OCI-LY7 (cell line): ENCODE measurements around the gene UBE4B. TPM values are rescaled to one million over a fixed set of nuclear protein-coding genes. Genes with fewer than 3 reads are reported as not detected.

ENCODE experiments used
- BruUV-seq: library from RNA; stranded (reverse); fragments of 400-500 nt; replicated peaks from 2 replicates; lab custom pipeline; 2021; lab: Mats Ljungman, UMichigan
- CTCF ChIA-PET: fragments of 300-600 bp; sonication (Branson Sonifier 250); formaldehyde crosslinking; loops from one replicate; lab custom pipeline; 2022; ENCODE audit warnings: antibody characterized with exemption; ENCODE audit not compliant: unreplicated experiment; lab: Charles Lee
- POLR2A ChIA-PET: fragments of 300-600 bp; sonication (Branson Sonifier 250); formaldehyde crosslinking; loops from one replicate; lab custom pipeline; 2022; ENCODE audit warnings: antibody characterized with exemption; lab: Charles Lee
- DNase-seq: peaks from one replicate; pipeline ENCODE4 v3.0.0-alpha.2; 2015; ENCODE audit warnings: low spot score
- H2AFZ ChIP-seq: fragments of 200-600 bp; sonication (generic), shearing (Covaris generic); 2 replicates; pipeline ENCODE4 v1.6.1; 2014; ENCODE audit warnings: mild to moderate bottlenecking, antibody characterized with exemption, low read length, moderate library complexity
- H3K27ac ChIP-seq: fragments of 200-600 bp; sonication (generic); 2 replicates; pipeline ENCODE4 v1.5.1; 2014; ENCODE audit warnings: mixed run types, low read depth, mild to moderate bottlenecking, moderate library complexity, low read length, inconsistent platforms; ENCODE audit not compliant: poor library complexity, severe bottlenecking
- H3K36me3 ChIP-seq: fragments of 200-600 bp; sonication (generic); 2 replicates; pipeline ENCODE4 v1.6.1; 2014; ENCODE audit warnings: mild to moderate bottlenecking, antibody characterized with exemption, low read length, moderate library complexity, mixed read lengths; ENCODE audit not compliant: insufficient read depth
- H3K4me1 ChIP-seq: fragments of 200-600 bp; sonication (generic); 2 replicates; pipeline ENCODE4 v1.5.1; 2014; ENCODE audit warnings: mild to moderate bottlenecking, low read length; ENCODE audit not compliant: insufficient read depth, poor library complexity, severe bottlenecking
- H3K4me2 ChIP-seq: fragments of 200-600 bp; sonication (generic); 2 replicates; pipeline ENCODE4 v1.6.1; 2014; ENCODE audit warnings: mild to moderate bottlenecking, low read length
- H3K4me3 ChIP-seq: fragments of 200-600 bp; sonication (generic); 2 replicates; pipeline ENCODE4 v1.5.1; 2014; ENCODE audit warnings: mild to moderate bottlenecking, low read depth, low read length; ENCODE audit not compliant: poor library complexity, severe bottlenecking
- H3K79me2 ChIP-seq: fragments of 200-600 bp; sonication (generic); 2 replicates; pipeline ENCODE4 v1.6.1; 2016; ENCODE audit warnings: low read depth, mild to moderate bottlenecking, low read length, moderate library complexity, mixed read lengths; ENCODE audit not compliant: insufficient read depth
- H3K9me2 ChIP-seq: fragments of 200-600 bp; sonication (generic); 2 replicates; pipeline ENCODE4 v1.6.1; 2016; ENCODE audit warnings: mild to moderate bottlenecking, low read length, mixed read lengths; ENCODE audit not compliant: insufficient read depth
- H3K9me3 ChIP-seq: fragments of 200-600 bp; sonication (generic); 2 replicates; pipeline ENCODE4 v1.6.1; 2014; ENCODE audit warnings: mild to moderate bottlenecking, mixed run types, low read length, mixed read lengths
- H4K20me1 ChIP-seq: fragments of 200-600 bp; sonication (generic); 2 replicates; pipeline ENCODE4 v1.6.1; 2014; ENCODE audit warnings: mild to moderate bottlenecking, antibody characterized with exemption, low read length, moderate library complexity, mixed read lengths; ENCODE audit not compliant: insufficient read depth
- CTCF ChIP-seq: fragments of 200-600 bp; sonication (generic); conservative IDR thresholded peaks from 2 replicates; pipeline ENCODE4 v1.5.1; 2014; ENCODE audit warnings: mild to moderate bottlenecking, antibody characterized with exemption, low read length, moderate library complexity, mixed read lengths
- EZH2phosphoT487 ChIP-seq: fragments of 200-600 bp; sonication (generic); IDR thresholded peaks from 2 replicates; pipeline ENCODE4 v1.6.1; 2018; ENCODE audit warnings: low read depth, borderline replicate concordance, mild to moderate bottlenecking, mixed run types, antibody characterized with exemption, low read length, moderate library complexity, mixed read lengths
- intact Hi-C: fragments of 100-400 bp; cut with micrococcal nuclease; formaldehyde crosslinking; loops from one replicate; pipeline ENCODE4 v1.10.0; 2022; ENCODE audit not compliant: unreplicated experiment
- total RNA-seq, 2 experiments: library from RNA; depleted of rRNA in 1 of 2; stranded (reverse); fragments of >200 nt in 1 of 2; shearing (Covaris generic) in 1 of 2; gene quantifications; 2 replicates each; pipeline ENCODE4 v1.2.3, GENCODE V29; 2014 to 2022

UBE4B gene
- total RNA-seq, 2 experiments from 2014 or later, result 21.5 to 40.7 TPM

GRCh38 chr1:10161541-10162290 is 129.0 kb downstream of the UBE4B start:
- no peak overlapping the region for H2AFZ ChIP-seq
- no peaks in the 10 kb centered on the region for H3K79me2 ChIP-seq
- H3K9me2 ChIP-seq, result no peaks in the 10 kb centered on the region
- no peak for DNase-seq
- H3K4me2 ChIP-seq, result no peak overlapping the region
- TF ChIP-seq EZH2phosphoT487 (no peak), CTCF (no peak)
- H4K20me1 ChIP-seq, result no peaks in the 10 kb centered on the region
- CTCF ChIA-PET, result no interaction called here
- POLR2A ChIA-PET, result no interaction called here
- no peak overlapping the region for H3K27ac ChIP-seq
- H3K36me3 ChIP-seq, result peaks cover 7% of the 10 kb centered on the region
- H3K4me3 ChIP-seq, result no peak overlapping the region
- BruUV-seq, result no TSS peak
- no peaks in the 10 kb centered on the region for H3K4me1 ChIP-seq
- no peaks in the 10 kb centered on the region for H3K9me3 ChIP-seq
- intact Hi-C loops, result no loop called here

- BruUV-seq, result no TSS peak
- Histone ChIP-seq H3K79me2 (no peaks in the 10 kb centered on the region), H4K20me1 (no peaks in the 10 kb centered on the region), H3K36me3 (peaks cover 42% of the 10 kb centered on the region), H3K9me2 (no peaks in the 10 kb centered on the region), H3K4me1 (no peaks in the 10 kb centered on the region), H3K4me2 (no peak overlapping the region), H2AFZ (no peak overlapping the region), H3K27ac (no peak overlapping the region), H3K9me3 (no peaks in the 10 kb centered on the region), H3K4me3 (no peak overlapping the region)
- POLR2A ChIA-PET, result interaction anchor here (1.0 kb wide), 1 partner anchor 195 kb away, joined by 9 read pairs; no protein-coding TSS in a partner anchor
- no peak for DNase-seq
- intact Hi-C loops, result no loop called here
- CTCF ChIA-PET, result no interaction called here
- TF ChIP-seq EZH2phosphoT487 (no peak), CTCF (no peak)
Observed at GRCh38 chr1:10168912-10169514, 136.3 kb downstream of the UBE4B start.

GRCh38 chr1:10170239-10170574 is 137.4 kb downstream of the UBE4B start:
- intact Hi-C loops, result no loop called here
- no peak overlapping the region for H3K4me3 ChIP-seq
- no peaks in the 10 kb centered on the region for H3K79me2 ChIP-seq
- peaks cover 37% of the 10 kb centered on the region for H3K36me3 ChIP-seq
- H3K4me2 ChIP-seq, result no peak overlapping the region
- no peaks in the 10 kb centered on the region for H3K4me1 ChIP-seq
- H3K9me2 ChIP-seq, result no peaks in the 10 kb centered on the region
- H4K20me1 ChIP-seq, result no peaks in the 10 kb centered on the region
- H2AFZ ChIP-seq, result no peak overlapping the region
- H3K9me3 ChIP-seq, result no peaks in the 10 kb centered on the region
- POLR2A ChIA-PET, result interaction anchor here (0.5 to 0.6 kb wide), 2 partner anchors 36 to 353 kb away, joined by 3 read pairs; no protein-coding TSS in a partner anchor
- no peak for TF ChIP-seq CTCF
- TF ChIP-seq EZH2phosphoT487, result no peak
- H3K27ac ChIP-seq, result no peak overlapping the region
- no TSS peak for BruUV-seq
- DNase-seq, result no peak
- CTCF ChIA-PET, result no interaction called here
